Endothelial cell of umbilical vein (primary cell): ENCODE data around the gene ERP29. TPM values are rescaled to one million over a fixed set of nuclear protein-coding genes. Genes with fewer than 3 reads are reported as not detected.

Experiments used
- Bru-seq: library from RNA; stranded (reverse); fragments of 400-500 nt; gene quantifications from one replicate; lab custom pipeline; 2021; lab: Mats Ljungman, UMichigan
- BruChase-seq, 2 experiments: library from RNA; stranded (reverse); fragments of 400-500 nt; gene quantifications; one replicate each; lab custom pipeline; 2021; lab: Mats Ljungman, UMichigan
- BruUV-seq: library from RNA; stranded (reverse); fragments of 400-500 nt; replicated peaks from 2 replicates; lab custom pipeline; 2021; lab: Mats Ljungman, UMichigan
- CTCF ChIA-PET: fragments of 300-600, 350-600 bp; sonication (Branson Sonifier 250); formaldehyde crosslinking; loops from one replicate; lab custom pipeline; 2021; ENCODE audit warnings: antibody characterized with exemption, inconsistent platforms; lab: Charles Lee
- POLR2A ChIA-PET: fragments of 300-600, 350-600 bp; sonication (Branson Sonifier 250); formaldehyde crosslinking; loops from one replicate; lab custom pipeline; 2021; ENCODE audit warnings: antibody characterized with exemption, inconsistent platforms; lab: Charles Lee
- DNase-seq: peaks from one replicate; pipeline ENCODE4 v3.0.0-alpha.2; 2011; ENCODE audit warnings: low read depth, low spot score
- FAIRE-seq: peaks from 2 replicates; lab custom pipeline; 2011; peaks lifted over from hg19 to GRCh38; lab: Jason Lieb, UNC
- H2AFZ ChIP-seq: 2 replicates; pipeline ENCODE4 v1.6.0; 2012; ENCODE audit warnings: low read depth, low read length, control low read depth, inconsistent platforms
- H3K27ac ChIP-seq: 2 replicates; pipeline ENCODE4 v1.5.1; 2011; ENCODE audit warnings: low read depth, mild to moderate bottlenecking, control low read depth, low read length, moderate library complexity; ENCODE audit not compliant: insufficient read depth
- H3K27me3 ChIP-seq, 2 experiments: 2 replicates each; pipeline versions ENCODE4 v1.6.0 to v1.6.1; 2011; ENCODE audit warnings: low read length in 2 of 2, mixed read lengths in 1 of 2; ENCODE audit not compliant: control insufficient read depth in 2 of 2, insufficient read depth in 2 of 2
- H3K36me3 ChIP-seq, 2 experiments: 2 replicates in 1 of 2; 3 replicates in 1 of 2; pipeline ENCODE4 v1.5.1; 2011; ENCODE audit warnings: low read length in 2 of 2, mild to moderate bottlenecking in 1 of 2, moderate library complexity in 1 of 2; ENCODE audit not compliant: control insufficient read depth in 2 of 2, insufficient read depth in 2 of 2; ENCODE audit errors: extremely low read depth in 1 of 2
- H3K4me1 ChIP-seq: 3 replicates; pipeline ENCODE4 v1.5.1; 2011; ENCODE audit warnings: mild to moderate bottlenecking, low read length; ENCODE audit not compliant: control insufficient read depth, insufficient read depth; ENCODE audit errors: extremely low read depth
- H3K4me2 ChIP-seq: 2 replicates; pipeline ENCODE4 v1.6.1; 2011; ENCODE audit warnings: low read length, control low read depth, mixed read lengths; ENCODE audit not compliant: insufficient read depth
- H3K4me3 ChIP-seq, 3 experiments: fragments of 200-600 bp in 1 of 3; sonication (generic), shearing (Covaris generic) in 1 of 3; replicated peaks in 1 of 3; 2 replicates each; pipeline ENCODE4 v1.5.1; 2011 to 2016; ENCODE audit warnings: control low read depth in 3 of 3, low read length in 3 of 3, mild to moderate bottlenecking in 2 of 3, inconsistent platforms in 1 of 3, low read depth in 1 of 3, moderate library complexity in 1 of 3; ENCODE audit not compliant: insufficient read depth in 1 of 3
- H3K79me2 ChIP-seq: 2 replicates; pipeline ENCODE4 v1.6.0; 2012; ENCODE audit warnings: low read length, inconsistent platforms; ENCODE audit not compliant: control insufficient read depth, insufficient read depth
- H3K9ac ChIP-seq: replicated peaks from 2 replicates; pipeline ENCODE3; 2011; ENCODE audit warnings: low read length, control low read depth; ENCODE audit not compliant: insufficient read depth; ENCODE audit errors: extremely low read depth
- H3K9me1 ChIP-seq: replicated peaks from 3 replicates; pipeline ENCODE4 v1.6.0; 2011; ENCODE audit warnings: mild to moderate bottlenecking, low read length; ENCODE audit not compliant: control insufficient read depth, insufficient read depth; ENCODE audit errors: extremely low read depth
- H3K9me3 ChIP-seq: replicated peaks from 2 replicates; pipeline ENCODE4 v1.5.1; 2012; ENCODE audit warnings: low read length, inconsistent platforms; ENCODE audit not compliant: control insufficient read depth, insufficient read depth
- H4K20me1 ChIP-seq: replicated peaks from 2 replicates; pipeline ENCODE3; 2011; ENCODE audit warnings: mild to moderate bottlenecking, low read length; ENCODE audit not compliant: control insufficient read depth, insufficient read depth; ENCODE audit errors: extremely low read depth
- EZH2 ChIP-seq: IDR thresholded peaks from 2 replicates; pipeline ENCODE4 v1.6.1; 2012; ENCODE audit warnings: borderline replicate concordance, low read depth, mild to moderate bottlenecking, moderate library complexity, low read length, inconsistent platforms; ENCODE audit not compliant: severe bottlenecking
- FOS ChIP-seq: IDR thresholded peaks from 2 replicates; pipeline ENCODE4 v1.6.1; 2011; ENCODE audit warnings: mild to moderate bottlenecking, low read length, moderate library complexity, borderline replicate concordance; ENCODE audit not compliant: insufficient read depth
- GATA2 ChIP-seq: IDR thresholded peaks from 2 replicates; pipeline ENCODE4 v1.7.0; 2011; ENCODE audit warnings: low read depth, mild to moderate bottlenecking, moderate library complexity, mixed read lengths, low read length; ENCODE audit not compliant: insufficient read length, insufficient read depth
- JUN ChIP-seq: IDR thresholded peaks from 2 replicates; pipeline ENCODE4 v1.6.1; 2011; ENCODE audit warnings: borderline replicate concordance, low read depth; ENCODE audit not compliant: insufficient read length, insufficient read depth
- MYC ChIP-seq: IDR thresholded peaks from one replicate; pipeline ENCODE4 v1.6.1; 2011; ENCODE audit warnings: mild to moderate bottlenecking, low read depth, low read length
- POLR2A ChIP-seq: IDR thresholded peaks from 2 replicates; pipeline ENCODE4 v1.6.1; 2012; ENCODE audit warnings: low read depth, mild to moderate bottlenecking, control low read depth, low read length
- POLR2AphosphoS5 ChIP-seq: IDR thresholded peaks from 2 replicates; pipeline ENCODE4 v1.6.1; 2012; ENCODE audit warnings: low read depth, mild to moderate bottlenecking, control low read depth, low read length, moderate library complexity; ENCODE audit not compliant: insufficient read depth
- dilution Hi-C: fragments of 300-500 bp; cut with MboI; formaldehyde crosslinking; loops from one replicate; pipeline ENCODE4 v1.15.0; 2019; ENCODE audit warnings: low sequenced_read_pairs; ENCODE audit not compliant: extremely low pct_ligation_motif_present
- intact Hi-C: fragments of 100-400 bp; cut with micrococcal nuclease; formaldehyde crosslinking; loops from one replicate; pipeline ENCODE4 v1.10.0; 2022
- long read RNA-seq: library from polyadenylated mRNA; stranded (forward); transcript quantifications from one replicate; pipeline ENCODE4 v2.0.0, GENCODE V29; 2021
- polyA minus RNA-seq, 3 experiments: library from RNA; depleted of rRNA, polyadenylated mRNA; stranded (reverse); fragments of >200 nt; gene quantifications; 1 replicate in 1 of 3; 2 replicates in 2 of 3; pipeline ENCODE4 v1.2.3, GENCODE V29; 2011
- polyA plus RNA-seq, 4 experiments: library from polyadenylated mRNA; depleted of rRNA in 3 of 4; stranded (reverse) in 3 of 4; unstranded in 1 of 4; fragments of >200 nt; gene quantifications; 2 replicates each; pipeline versions ENCODE4 v1.2.1 to v1.2.3, GENCODE V29; 2011 to 2012; ENCODE audit warnings: missing spikeins in 1 of 4
- total RNA-seq: library from RNA; stranded (reverse); gene quantifications from 2 replicates; pipeline ENCODE4 v1.2.3, GENCODE V29; 2021
- TF ChIP-seq, protein P1 (sequence below), 2 donors: IDR thresholded peaks; 1 replicate in 1 of 2; 2 replicates in 1 of 2; pipeline ENCODE4 v1.5.1; 2011; ENCODE audit warnings: low read length in 2 of 2, mild to moderate bottlenecking in 2 of 2, moderate library complexity in 2 of 2, control low read depth in 1 of 2, inconsistent platforms in 1 of 2, low read depth in 1 of 2; ENCODE audit not compliant: insufficient read depth in 1 of 2; ENCODE audit errors: extremely low read depth in 1 of 2
- TF ChIP-seq, protein P2 (sequence below): IDR thresholded peaks from 2 replicates; pipeline ENCODE4 v1.6.1; 2011; ENCODE audit not compliant: insufficient read depth, insufficient read length

ERP29 gene
- total RNA-seq (108 and 116 TPM in 2 replicates), polyA plus RNA-seq (56.1 and 77.1 TPM in 2 replicates), polyA minus RNA-seq (37.2 and 38.9 TPM in 2 replicates), Bru-seq, nascent RNA (percentile 84 among the genes with signal in this experiment), BruChase-seq, experiment 1, labeled RNA remaining after a 6-hour chase (percentile 87 among the genes with signal in this experiment), BruChase-seq, experiment 2, labeled RNA remaining after a 2-hour chase (percentile 82 among the genes with signal in this experiment)
- polyA plus RNA-seq (2011; cell fraction: cytosol; rRNA removed): 94.4 and 109 TPM in 2 replicates
- polyA plus RNA-seq (2011; cell fraction: nucleus; rRNA removed): 39.8 and 55.6 TPM in 2 replicates
- 96.5 and 111 TPM in 2 replicates for polyA plus RNA-seq (2012)
- polyA minus RNA-seq (2011; cell fraction: cytosol; rRNA and poly(A)+ RNA removed): 48.1 TPM
- polyA minus RNA-seq (2011; cell fraction: nucleus; rRNA and poly(A)+ RNA removed): 9.6 and 10.2 TPM in 2 replicates
- long read RNA-seq, transcript ERP29-202 (2 exons, 1,333 nt): minor isoform, 10 of 361 reads
- long read RNA-seq, transcript ERP29-201 (3 exons, 1,735 nt): major isoform, 315 of 361 reads
- long read RNA-seq, partial matches to known transcripts: 1 of 361 reads
- long read RNA-seq, other reads (novel, unspliced or antisense): 35 of 361 reads

- H2AFZ ChIP-seq: peak within 1 kb of the TSS; percentile 76
- DNase-seq (peak; percentile 100), FAIRE-seq (peak; percentile 99)
- dilution Hi-C loops (no loop called here), intact Hi-C loops (loop anchor here (2.0 to 10.0 kb wide), 5 partner anchors 68 to 372 kb away; partner anchors contain the start of genes ACAD10, BRAP, HECTD4 and MAPKAPK5)
- H3K4me1 ChIP-seq: peaks cover 26% of the 10 kb centered on the region
- peak within 1 kb of the TSS; percentile 69 for H3K9ac ChIP-seq
- CTCF ChIA-PET: interaction anchor here (0.6 to 2.5 kb wide), 14 partner anchors 10 to 153 kb away, joined by 3 to 21 read pairs (median 4); partner anchors contain the start of gene NAA25
- peak within 1 kb of the TSS; percentile 57 for H3K27ac ChIP-seq
- BruUV-seq: TSS peak; percentile 94
- H3K4me3 ChIP-seq: peak within 1 kb of the TSS; percentile 72 to 81 (median 77)
- no peaks in the 10 kb centered on the region for H3K9me3 ChIP-seq
- TF ChIP-seq, protein P1, sequence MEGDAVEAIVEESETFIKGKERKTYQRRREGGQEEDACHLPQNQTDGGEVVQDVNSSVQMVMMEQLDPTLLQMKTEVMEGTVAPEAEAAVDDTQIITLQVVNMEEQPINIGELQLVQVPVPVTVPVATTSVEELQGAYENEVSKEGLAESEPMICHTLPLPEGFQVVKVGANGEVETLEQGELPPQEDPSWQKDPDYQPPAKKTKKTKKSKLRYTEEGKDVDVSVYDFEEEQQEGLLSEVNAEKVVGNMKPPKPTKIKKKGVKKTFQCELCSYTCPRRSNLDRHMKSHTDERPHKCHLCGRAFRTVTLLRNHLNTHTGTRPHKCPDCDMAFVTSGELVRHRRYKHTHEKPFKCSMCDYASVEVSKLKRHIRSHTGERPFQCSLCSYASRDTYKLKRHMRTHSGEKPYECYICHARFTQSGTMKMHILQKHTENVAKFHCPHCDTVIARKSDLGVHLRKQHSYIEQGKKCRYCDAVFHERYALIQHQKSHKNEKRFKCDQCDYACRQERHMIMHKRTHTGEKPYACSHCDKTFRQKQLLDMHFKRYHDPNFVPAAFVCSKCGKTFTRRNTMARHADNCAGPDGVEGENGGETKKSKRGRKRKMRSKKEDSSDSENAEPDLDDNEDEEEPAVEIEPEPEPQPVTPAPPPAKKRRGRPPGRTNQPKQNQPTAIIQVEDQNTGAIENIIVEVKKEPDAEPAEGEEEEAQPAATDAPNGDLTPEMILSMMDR (IDR thresholded peaks at IDR 0.05; ENCODE audit: extremely low read depth in 1 of 2, insufficient read depth in 1 of 2, low read depth in 1 of 2, low read length in 2 of 2): peak; percentile 42 to 55
- TF ChIP-seq JUN (no peak), POLR2AphosphoS5 (peak; percentile 98), POLR2A (peak; percentile 99), EZH2 (no peak), MYC (peak; percentile 23), GATA2 (no peak), FOS (no peak)
- TF ChIP-seq, protein P2, sequence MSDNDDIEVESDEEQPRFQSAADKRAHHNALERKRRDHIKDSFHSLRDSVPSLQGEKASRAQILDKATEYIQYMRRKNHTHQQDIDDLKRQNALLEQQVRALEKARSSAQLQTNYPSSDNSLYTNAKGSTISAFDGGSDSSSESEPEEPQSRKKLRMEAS: peak; percentile 96
- no peaks in the 10 kb centered on the region for H3K9me1 ChIP-seq
- POLR2A ChIA-PET: no interaction called here
- no peaks in the 10 kb centered on the region for H4K20me1 ChIP-seq
- peak within 1 kb of the TSS; percentile 64 for H3K4me2 ChIP-seq
- H3K27me3 ChIP-seq: no peaks in the 10 kb centered on the region
- H3K79me2 ChIP-seq: peaks cover 36% of the 10 kb centered on the region
- H3K36me3 ChIP-seq: no peaks in the 10 kb centered on the region
Observed at GRCh38 chr12:112012775-112013600, at the start of gene ERP29, which contains the start of gene TMEM116. ERP29 (plus strand) TSS chr12:112013426; CDS start chr12:112013466, 40 bp downstream. TMEM116 (minus strand) TSS chr12:112013165; CDS start chr12:112005270, 7,895 bp downstream.
